GM12801 (cell line): ENCODE results near the gene FASN.

ENCODE experiments used
- TF ChIP-seq, protein P1 (sequence below): IDR thresholded peaks from one replicate; pipeline ENCODE4 v1.5.1; 2011; ENCODE audit warnings: control low read depth; ENCODE audit not compliant: insufficient read length; ENCODE audit errors: extremely low read depth

Gene FASN

DNA sequence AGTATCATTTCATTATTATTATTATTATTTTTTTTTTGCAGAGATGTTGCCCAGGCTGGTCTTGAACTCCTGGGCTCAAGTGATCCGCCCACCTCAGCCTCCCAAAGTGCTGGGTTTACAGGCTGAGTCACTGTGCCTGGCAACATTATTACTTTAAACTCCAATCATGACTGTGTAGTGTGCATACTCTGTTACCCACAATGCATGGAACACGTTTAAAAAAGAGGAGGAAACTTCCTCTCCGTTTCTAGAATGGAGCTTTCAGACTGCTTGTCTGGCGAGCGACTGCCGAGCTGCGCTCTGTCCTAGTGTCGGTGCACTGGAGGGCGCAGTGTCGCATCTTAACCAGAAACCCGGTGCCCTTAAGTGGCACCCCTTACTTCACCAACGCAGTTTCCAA is 22.1 kb upstream of the FASN start:
- TF ChIP-seq, protein P1, sequence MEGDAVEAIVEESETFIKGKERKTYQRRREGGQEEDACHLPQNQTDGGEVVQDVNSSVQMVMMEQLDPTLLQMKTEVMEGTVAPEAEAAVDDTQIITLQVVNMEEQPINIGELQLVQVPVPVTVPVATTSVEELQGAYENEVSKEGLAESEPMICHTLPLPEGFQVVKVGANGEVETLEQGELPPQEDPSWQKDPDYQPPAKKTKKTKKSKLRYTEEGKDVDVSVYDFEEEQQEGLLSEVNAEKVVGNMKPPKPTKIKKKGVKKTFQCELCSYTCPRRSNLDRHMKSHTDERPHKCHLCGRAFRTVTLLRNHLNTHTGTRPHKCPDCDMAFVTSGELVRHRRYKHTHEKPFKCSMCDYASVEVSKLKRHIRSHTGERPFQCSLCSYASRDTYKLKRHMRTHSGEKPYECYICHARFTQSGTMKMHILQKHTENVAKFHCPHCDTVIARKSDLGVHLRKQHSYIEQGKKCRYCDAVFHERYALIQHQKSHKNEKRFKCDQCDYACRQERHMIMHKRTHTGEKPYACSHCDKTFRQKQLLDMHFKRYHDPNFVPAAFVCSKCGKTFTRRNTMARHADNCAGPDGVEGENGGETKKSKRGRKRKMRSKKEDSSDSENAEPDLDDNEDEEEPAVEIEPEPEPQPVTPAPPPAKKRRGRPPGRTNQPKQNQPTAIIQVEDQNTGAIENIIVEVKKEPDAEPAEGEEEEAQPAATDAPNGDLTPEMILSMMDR: no peak

DNA sequence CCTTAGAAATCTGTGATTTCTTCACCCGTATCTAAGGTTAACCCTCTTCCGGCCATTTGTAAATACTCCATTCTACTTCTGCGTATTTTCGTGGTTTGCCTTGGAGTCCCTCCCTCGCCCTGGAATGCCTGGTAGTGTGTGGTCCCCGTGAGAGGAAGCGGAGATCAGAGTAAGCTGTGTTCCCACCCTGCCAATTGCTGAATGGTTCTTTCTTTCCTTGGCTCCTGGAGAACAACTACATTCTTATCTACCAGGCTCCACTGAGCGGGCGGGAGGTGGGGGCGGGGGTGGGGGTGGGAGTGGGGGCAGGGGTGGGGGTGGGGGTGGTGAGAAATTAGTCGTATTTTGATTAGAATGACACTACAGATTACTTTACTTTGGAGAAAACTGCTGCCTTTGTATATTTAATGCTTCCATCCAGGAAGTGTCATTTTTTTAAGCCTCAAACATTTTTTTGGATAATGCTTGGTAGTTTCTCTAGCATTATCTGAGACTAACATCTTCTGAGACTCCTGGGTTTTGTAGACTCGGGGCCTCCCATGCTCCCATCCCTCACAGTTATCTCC is 20.9 kb upstream of the FASN start:
- TF ChIP-seq, protein P1: no peak

DNA sequence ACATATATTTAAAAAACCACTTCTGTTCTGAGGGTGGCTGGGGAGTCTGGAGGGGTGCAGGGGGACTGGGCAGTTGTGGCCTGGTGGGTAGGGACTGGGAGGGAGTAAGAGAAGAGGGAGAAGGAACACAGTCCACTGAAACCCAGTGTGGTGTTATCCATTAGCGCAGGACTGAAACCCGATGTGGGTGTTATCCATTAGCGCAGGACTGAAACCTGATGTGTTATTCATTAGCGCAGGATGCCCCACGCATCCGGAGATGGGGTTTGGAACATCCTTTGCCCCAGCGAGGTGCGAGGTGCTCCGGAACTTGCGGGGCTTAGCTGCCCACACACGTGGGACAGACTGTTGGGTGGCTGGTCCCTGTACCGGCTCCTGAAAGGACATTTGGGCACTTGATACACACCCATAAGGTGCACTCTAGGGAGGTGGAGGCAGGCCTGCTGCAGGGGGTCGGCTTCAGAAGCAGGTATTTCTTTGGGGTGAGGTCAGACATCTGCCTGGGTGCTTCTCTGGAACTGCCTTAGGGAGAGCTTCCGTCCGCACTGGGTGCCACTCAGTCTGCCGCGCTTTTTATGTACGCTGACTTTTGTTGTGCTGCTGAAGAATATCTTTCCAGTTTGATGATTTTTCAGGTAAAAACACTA is 20.3 kb upstream of the FASN start:
- TF ChIP-seq, protein P1: no peak

DNA sequence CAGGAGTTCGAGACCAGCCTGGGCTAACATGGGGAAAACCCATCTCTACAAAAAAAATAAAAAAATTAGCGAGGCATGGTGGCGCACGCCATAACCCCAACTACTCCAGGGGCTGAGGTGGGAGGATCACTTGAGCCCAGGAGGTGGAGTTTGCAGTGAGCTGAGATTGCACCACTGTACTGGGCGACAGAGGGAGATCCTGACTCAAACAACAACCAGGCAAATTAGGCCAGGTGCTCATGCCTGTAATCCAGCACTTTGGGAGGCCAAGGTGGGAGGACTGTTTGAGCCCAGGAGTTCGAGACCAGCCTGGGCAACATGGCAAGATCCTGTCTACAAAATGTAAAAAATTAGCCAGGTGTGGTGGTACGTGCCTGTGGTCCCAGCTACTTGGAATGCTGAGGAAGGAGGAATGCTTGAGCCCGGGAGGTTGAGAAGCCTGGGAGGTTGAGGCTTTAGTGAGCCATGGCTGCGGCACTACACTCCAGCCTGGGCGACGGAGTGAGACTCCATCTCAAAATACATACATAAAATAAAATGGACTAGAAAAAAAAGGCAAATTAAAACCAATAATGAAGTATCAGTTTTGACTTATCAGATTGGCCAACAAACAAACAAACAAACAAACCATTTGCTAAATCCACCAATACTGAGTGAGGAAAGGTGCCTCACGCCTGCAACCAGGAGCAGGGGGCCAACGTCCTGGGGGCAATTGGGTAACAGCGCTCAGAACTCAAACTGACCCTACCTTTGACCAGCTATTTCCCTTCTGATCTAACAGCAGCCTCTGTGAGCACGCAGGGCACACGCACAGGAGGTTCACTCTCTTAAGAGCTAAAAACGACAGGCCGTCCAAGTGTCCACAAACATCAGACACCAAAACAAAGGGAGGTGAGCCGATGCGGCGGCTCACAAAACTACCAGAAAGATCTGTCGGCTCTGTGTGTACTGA is 19.4 kb upstream of the FASN start:
- TF ChIP-seq, protein P1: no peak

DNA sequence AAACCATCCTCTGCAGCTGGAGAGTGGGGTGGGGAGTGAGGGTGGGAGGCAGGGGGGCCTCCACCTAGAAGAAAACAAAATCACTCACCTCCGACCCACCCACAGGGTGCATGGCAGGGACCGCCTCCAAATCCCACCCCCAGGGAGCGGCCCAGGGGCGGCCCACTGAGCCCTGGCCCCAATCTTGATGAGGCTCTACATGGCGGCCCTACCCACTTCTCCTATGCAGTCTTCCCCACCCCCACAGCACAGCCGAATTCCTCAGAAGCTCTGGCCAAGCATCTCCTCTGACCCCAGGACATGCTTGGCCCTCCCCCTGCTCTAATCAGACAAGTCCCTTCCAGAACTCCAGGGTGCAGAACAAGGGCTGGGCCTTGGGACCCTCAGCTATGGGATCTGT is 18.2 kb upstream of the FASN start:
- TF ChIP-seq, protein P1: no peak

DNA sequence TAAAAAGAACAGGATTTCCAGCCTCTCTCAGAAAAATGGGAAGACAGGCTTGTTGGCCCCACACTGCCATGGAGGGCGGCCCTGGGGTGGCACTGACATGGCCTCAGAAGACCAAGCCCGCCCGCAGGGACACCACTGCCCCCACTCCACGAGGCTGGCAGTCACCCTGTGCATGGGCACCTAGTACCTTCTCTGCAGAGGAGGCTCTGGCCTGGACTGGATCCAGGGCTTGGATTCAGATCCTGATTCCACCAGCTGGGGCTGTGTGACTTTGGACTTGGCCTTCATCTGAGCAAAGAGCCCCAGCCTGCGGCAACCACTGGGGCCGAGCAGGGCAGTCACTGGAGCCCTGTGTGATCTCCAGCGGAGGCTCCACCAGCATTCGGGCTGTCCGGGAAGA is 16.8 kb upstream of the FASN start:
- TF ChIP-seq, protein P1: no peak

DNA sequence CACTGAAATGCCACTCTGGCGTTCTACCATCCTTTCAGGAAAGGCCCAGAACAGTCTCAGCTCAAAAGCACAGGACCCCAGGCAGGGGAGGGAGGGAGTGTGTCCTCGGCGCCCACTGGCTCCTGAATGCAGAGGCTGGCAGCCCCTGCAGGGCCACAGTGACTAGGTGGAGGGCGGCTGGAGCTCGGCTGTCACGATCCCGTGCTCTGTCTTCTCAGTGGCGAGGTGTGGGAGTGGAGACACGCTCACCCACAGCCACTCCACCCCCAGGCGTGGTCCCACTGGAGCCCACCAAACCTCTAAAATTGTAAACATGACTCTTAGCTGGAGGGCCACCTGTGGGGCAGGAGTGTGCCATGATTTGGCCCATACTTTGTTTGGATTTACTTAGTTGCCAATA is 16.4 kb upstream of the FASN start:
- TF ChIP-seq, protein P1: no peak
